ENCODE measurements around the gene SLITRK5.

Gene SLITRK5

DNA sequence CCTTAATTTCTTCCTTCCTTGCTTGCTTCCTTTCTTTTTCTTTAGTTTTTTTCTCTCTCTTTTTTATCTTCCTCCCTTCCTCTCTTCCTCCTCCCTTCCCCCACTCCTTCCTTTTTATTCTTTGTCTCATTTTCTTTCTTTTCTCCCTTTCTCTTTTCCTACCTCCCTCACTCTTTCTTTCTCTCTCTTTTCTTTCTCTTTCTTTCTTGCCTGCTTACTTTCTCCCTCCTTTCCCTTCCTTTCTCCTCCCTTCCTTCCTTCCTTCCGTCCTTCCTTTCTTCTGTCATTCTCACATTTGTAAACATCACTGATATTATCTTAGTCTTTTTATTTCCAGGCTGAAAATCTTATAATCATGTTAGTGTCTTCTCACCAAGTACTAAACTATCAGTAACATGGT, 38.8 kb downstream of the SLITRK5 start:
- DNase-seq (ENCODE audit: low read depth in 2 of 2) = no peak

DNA sequence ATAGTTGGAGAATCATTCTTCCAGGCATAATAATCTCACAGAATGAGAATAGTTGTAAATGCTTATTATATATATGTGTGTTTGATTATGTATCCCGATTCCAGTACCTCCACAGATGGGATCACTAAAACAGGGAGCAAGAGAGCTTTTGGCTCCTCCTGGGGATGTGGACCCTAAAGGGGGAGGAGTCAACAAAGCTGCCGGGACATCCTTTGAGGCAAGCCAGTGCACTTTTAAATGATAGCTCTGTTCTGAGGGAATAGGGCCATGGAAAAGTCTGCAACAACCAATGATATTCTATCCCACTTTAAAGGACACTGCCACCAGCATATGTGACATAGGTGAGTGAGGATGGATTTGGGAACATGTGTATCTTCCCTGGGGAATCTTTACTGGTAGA, 40.8 kb downstream of the SLITRK5 start:
- no peak for DNase-seq (ENCODE audit: low read depth in 2 of 2)

Data from stimulated activated CD8-positive, alpha-beta memory T cell treated with anti-CD3 and anti-CD28 coated beads, Interleukin-15, amount 100 ng/mL, for 4 hours (primary cell).